NCI-H1930 (cell line): Measurements from ENCODE around the gene ITPRIPL1.
"Not testable (repeated sequence)": the region's sequence is repeated elsewhere in the genome, so short reads cannot be mapped to it uniquely, and the experiment has no call there.

Experiments
- DNase-seq, 2 experiments: peaks; one replicate each; lab custom pipeline; 2025; lab: John Stamatoyannopoulos, UW

The ITPRIPL1 gene

DNA sequence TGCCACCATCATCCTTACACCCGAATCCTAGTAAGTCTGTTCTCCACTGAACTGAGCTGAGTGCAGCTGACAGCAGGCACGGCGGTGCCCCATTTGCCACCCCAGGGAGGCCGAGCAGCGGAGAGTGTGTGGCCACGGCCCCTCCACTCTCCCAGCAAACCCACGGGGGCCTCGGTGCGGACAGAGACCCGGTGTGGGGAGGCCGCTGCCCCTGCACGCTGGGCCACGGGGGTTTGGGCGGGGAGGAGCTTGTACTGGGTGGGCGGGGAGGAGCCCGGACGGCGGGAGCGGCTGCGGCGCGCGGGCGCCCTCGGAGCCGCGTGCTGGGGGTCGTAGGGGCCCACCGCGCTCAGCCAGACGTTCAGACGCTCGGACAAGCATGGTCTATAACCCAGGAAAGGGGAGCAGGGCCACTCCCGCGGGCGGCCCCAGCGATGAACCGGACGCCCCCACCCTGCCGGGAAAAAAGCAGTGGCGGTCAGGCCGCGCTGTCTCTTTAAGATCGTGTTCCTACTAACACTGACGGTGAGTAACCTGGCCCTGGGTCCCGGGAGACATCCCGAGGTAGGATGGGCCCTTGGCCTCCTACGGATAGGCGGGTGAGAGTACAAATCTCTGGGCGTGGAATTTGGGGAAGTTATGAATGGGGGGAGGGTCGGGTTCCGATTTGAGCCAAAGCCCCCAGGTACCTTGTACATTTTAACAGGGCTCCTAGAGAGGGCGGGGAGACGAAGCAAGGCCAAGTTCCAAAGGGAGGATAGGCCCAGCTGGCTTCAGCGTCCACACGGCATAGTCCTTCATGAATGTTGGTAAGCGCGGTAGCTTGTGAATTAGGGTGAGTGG, at the start of gene ITPRIPL1:
Gene ITPRIPL1, plus strand, starts transcription at position 277 of the 843 bp plus-strand sequence. Its CDS starts 523 bp downstream, at position 800.
- DNase-seq: no peak

DNA sequence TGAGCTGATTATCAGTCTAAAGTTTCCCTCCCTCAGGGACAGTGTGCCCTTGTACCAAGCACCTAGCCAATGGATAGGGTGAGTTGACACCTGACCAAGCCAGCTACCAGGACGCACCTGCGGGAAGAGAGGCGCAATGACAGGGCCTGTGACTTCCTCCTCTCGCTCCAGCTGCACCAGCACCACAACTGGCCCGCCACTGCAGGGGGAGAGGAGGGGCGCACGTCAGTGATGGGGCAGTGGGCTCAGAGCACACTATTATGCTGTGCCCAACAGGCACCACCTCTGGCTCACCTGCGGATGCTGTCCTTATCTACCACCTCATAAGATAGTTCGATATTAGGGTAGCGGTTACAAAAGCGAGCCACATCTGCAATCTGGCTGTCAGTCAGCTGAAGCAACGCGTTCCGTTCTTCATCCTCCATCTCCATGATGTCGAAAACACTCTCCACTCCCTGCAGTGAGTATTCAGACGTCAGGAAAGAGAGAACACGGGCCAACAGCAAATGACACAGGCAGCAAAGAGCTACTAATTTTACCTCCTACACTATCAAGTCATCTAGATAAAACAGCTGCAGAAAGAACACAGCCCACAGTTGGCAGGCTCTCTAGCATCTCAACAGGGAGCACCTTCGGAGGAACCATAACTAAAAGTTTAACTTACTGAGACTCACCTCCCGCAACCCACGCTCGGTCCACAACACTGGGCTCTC, 48.2 kb upstream of the ITPRIPL1 start:
- no peak for DNase-seq

GRCh38 chr2:96287273-96287856, 37.8 kb upstream of the ITPRIPL1 start:
- DNase-seq: no peak

- no peak for DNase-seq
Measured at GRCh38 chr2:96291751-96292150, 33.4 kb upstream of the ITPRIPL1 start.

- not testable (repeated sequence) for DNase-seq
Measured at GRCh38 chr2:96294271-96294670, 30.8 kb upstream of the ITPRIPL1 start.

DNA sequence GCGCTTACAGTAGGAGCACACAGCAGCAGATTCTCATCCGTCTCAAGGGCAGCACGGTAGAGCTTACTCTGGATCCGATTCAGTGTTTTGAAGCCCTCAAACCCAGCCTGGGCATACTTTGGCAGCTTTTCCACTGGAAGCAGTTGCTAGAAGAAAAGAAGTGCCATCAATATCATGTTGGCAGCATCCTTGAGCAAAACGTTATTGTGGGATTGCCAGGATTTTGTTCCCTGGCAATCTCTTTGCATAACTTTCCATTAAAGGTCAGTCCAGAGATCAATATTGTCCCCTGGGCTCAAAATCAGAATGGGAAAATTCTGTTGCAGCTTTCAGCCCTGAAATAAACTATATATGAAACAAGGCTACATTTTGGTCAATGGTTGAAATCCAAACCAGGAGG, 28.2 kb upstream of the ITPRIPL1 start:
- DNase-seq: no peak

DNA sequence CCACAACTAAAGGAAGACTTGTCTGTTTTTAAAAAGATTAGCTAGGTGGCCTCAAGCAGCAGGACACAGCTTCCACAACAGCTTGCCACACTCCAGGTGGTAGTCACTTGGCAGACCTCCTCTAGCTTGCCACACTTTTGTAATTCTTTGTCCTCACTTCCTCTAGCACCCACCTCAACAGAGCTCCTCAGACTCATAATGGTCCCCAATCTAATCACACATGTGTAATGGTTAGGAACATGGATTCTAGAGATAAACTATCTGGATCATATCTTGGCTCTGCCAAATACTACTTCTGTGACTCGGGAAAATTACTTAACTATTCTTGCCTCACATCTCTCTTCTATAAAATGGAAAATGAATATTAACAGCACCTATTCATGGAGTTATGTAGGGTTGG, 23.3 kb upstream of the ITPRIPL1 start:
- DNase-seq: no peak

DNA sequence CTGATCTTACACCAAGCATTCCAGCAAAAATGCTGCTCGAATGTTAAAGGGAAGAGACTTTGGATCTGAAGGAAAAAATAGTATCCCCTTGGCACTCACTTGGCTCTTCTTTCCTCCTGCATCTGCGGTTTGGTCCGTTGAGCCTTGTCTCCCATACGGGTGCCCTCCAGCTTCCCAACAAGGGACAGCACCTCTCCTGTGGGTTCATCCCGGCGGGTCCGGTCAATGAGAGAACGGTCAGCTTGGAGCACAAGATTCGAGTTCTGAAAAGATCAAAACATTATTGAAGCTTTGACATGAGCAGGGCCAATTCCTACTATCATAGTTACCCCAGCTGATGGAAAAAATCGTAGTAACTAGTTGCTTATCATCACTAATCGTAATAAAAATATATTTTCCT, 20.5 kb upstream of the ITPRIPL1 start:
- DNase-seq: no peak

- DNase-seq: peak; percentile 84 to 85
Measured at GRCh38 chr2:96305091-96305978, 19.8 kb upstream of the ITPRIPL1 start, which contains the start of gene SNRNP200. TSS of gene SNRNP200 (minus strand) at chr2:96305546. CDS start at chr2:96305437, 109 bp downstream.

GRCh38 chr2:96305979-96306308, 19.2 kb upstream of the ITPRIPL1 start:
- no peak for DNase-seq

- DNase-seq: no peak
Measured at GRCh38 chr2:96306370-96306769, 18.7 kb upstream of the ITPRIPL1 start.

- no peak for DNase-seq
Measured at GRCh38 chr2:96308248-96308647, 16.9 kb upstream of the ITPRIPL1 start.

DNA sequence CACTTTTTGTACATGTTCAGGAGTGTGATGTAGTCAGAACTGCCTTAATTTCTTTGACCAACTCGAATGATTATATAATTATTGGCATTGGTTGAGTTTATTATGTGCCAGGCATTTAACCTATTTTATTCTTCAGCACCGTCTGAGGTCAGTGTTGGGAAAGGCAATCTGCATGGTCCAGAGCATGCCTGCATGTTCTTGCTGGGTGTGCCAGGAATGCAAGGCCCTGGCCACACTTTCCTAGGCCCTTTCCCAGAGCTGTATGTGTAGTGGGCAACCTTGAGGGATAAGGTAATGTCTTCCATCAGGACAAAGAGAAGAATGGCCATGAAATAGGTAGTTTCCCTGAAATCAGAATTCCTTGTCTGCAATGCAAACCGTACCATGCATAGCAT, 10.1 kb upstream of the ITPRIPL1 start:
- no peak for DNase-seq

DNA sequence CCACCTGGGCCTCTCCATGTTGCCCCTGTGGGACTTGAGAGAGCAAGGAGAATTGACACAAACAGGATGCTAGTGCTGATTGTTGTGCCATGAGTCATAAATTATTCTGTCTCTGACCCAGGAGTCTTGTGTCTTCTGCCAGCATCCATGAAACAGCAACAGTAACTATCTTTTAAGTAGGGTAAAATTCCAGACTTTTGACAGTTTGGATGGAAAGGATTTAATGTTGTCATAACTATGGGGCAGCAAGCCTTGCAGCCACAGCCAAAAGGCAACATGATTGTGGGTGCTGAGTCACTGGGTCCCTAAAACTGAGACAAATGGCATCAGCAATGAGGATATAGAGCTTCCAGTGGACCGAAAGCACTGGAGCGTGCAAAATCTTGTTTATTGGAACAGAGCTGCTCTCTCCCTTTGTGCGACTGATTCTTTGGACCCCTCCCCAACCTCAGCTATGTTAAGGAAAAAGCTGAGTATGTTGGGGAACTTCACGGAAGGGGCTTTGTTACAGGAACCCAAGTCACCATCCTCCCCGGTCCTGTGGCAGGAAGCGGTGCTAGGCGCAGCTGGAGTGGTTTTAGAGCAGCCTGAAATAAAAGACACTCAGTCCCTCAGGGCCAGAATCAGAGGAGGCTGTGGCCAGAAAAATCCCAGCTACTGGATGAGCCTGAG, 9.6 kb upstream of the ITPRIPL1 start:
- no peak for DNase-seq

GRCh38 chr2:96316999-96317398, 8.1 kb upstream of the ITPRIPL1 start:
- DNase-seq: no peak

DNA sequence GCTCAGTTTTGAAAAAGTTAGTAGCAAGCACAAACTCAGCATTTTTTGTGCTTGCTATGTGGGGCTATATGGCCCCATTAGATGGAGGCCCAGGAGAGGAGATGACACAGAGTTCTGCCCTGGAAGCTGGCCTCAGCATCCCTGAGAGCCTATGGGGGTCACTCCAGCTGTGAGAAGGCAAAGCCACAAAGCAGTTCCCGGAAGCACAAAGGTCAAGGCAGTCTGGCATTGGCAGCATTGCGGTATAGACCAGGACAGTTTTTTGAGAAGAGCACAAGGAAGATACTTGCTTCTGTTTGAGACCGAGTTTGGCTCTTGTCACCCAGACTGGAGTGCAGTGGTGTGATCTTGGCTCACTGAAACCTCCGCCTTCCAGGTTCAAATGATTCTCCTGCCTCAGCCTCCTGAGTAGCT, 7.5 kb upstream of the ITPRIPL1 start:
- no peak for DNase-seq

GRCh38 chr2:96318723-96319122, 6.4 kb upstream of the ITPRIPL1 start:
- DNase-seq: no peak

DNA sequence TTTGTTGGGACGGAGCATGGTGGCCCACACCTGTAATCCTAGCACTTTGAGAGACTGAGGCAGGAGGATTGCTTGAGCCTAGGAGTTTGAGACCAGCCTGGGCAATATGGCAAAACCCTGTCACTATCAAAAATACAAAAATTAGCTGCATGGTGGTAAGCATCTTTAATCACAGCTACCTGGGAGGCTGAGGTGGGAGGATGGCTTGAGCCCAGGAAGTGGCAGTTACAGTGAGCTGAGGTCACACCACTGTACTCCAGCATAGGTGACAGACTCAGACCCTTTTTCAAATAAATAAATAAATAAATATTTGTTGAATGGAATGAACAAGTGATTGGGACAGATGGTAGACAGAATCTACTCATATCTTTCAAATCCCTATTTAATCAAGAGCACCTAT, 5.7 kb upstream of the ITPRIPL1 start:
- no peak for DNase-seq

DNA sequence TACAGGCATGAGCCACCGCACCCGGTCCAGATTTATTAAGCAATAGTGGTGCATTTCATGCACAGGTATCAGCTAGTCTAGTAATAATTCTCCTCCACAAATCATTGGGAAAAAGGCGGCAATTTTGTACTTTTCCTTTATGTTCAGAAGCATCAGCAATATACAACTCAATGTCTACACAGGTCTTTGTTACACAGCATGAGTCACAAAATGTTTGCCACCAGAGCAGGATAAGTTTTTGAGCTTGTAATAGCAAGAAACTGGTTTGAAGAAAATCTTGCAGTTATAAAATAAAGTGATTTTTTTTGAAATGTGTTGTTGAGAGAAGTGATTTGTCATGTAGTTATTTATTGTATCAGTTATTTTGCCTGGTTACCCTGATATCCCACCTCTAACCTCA, 4.8 kb upstream of the ITPRIPL1 start:
- DNase-seq: no peak

GRCh38 chr2:96320728-96321622, 4.1 kb upstream of the ITPRIPL1 start:
- peak in 1 of 2 experiments; percentile 57 for DNase-seq
